ENCODE results near the gene CLDN14.

Gene CLDN14

GRCh38 chr21:36479415-36480402 lies at the start of gene CLDN14:
Gene CLDN14 (minus strand): TSS chr21:36480122. CDS start chr21:36461695, 18,427 bp downstream.
- DNase-seq (ENCODE audit: insufficient read length, low spot score) (no peak), FAIRE-seq (no peak)
- no peak for TF ChIP-seq POLR2A (IDR thresholded peaks at IDR 0.05; ENCODE audit: low read depth, low read length)

GRCh38 chr21:36528716-36529115 lies 48.8 kb upstream of the CLDN14 start:
- no peak for TF ChIP-seq POLR2A (IDR thresholded peaks at IDR 0.05; ENCODE audit: low read depth, low read length)
- FAIRE-seq (no peak), DNase-seq (ENCODE audit: insufficient read length, low spot score) (no peak)

- TF ChIP-seq POLR2A (IDR thresholded peaks at IDR 0.05; ENCODE audit: low read depth, low read length) = no peak
- FAIRE-seq = no peak
- DNase-seq (ENCODE audit: insufficient read length, low spot score) = no peak
These were observed 47.4 kb upstream of the CLDN14 start for GRCh38 chr21:36527317-36527716.

- FAIRE-seq = no peak
- no peak for DNase-seq (ENCODE audit: insufficient read length, low spot score)
- TF ChIP-seq POLR2A (IDR thresholded peaks at IDR 0.05; ENCODE audit: low read depth, low read length) = no peak
These were observed 46.2 kb upstream of the CLDN14 start for GRCh38 chr21:36526104-36526503.

GRCh38 chr21:36524477-36524876 lies 44.6 kb upstream of the CLDN14 start:
- DNase-seq (ENCODE audit: insufficient read length, low spot score) (no peak), FAIRE-seq (no peak)
- TF ChIP-seq POLR2A (IDR thresholded peaks at IDR 0.05; ENCODE audit: low read depth, low read length) = no peak

GRCh38 chr21:36522219-36522808 lies 42.4 kb upstream of the CLDN14 start:
- no peak for FAIRE-seq
- DNase-seq (ENCODE audit: insufficient read length, low spot score) = no peak
- no peak for TF ChIP-seq POLR2A (IDR thresholded peaks at IDR 0.05; ENCODE audit: low read depth, low read length)

- DNase-seq (ENCODE audit: insufficient read length, low spot score) (no peak), FAIRE-seq (no peak)
- no peak for TF ChIP-seq POLR2A (IDR thresholded peaks at IDR 0.05; ENCODE audit: low read depth, low read length)
These were observed 39.1 kb upstream of the CLDN14 start for GRCh38 chr21:36518883-36519492.

GRCh38 chr21:36517366-36518075 lies 37.6 kb upstream of the CLDN14 start:
- TF ChIP-seq POLR2A (IDR thresholded peaks at IDR 0.05; ENCODE audit: low read depth, low read length) = no peak
- FAIRE-seq (no peak), DNase-seq (ENCODE audit: insufficient read length, low spot score) (no peak)

GRCh38 chr21:36516281-36516680 lies 36.4 kb upstream of the CLDN14 start:
- no peak for FAIRE-seq
- no peak for TF ChIP-seq POLR2A (IDR thresholded peaks at IDR 0.05; ENCODE audit: low read depth, low read length)

GRCh38 chr21:36513430-36513829 lies 33.5 kb upstream of the CLDN14 start:
- DNase-seq (ENCODE audit: insufficient read length, low spot score) = no peak
- no peak for FAIRE-seq
- no peak for TF ChIP-seq POLR2A (IDR thresholded peaks at IDR 0.05; ENCODE audit: low read depth, low read length)

More at GRCh38 chr21:36516281-36516680, 36.4 kb upstream of the CLDN14 start:
- no peak for DNase-seq (ENCODE audit: insufficient read length, low spot score)

GRCh38 chr21:36512971-36513370 lies 33.0 kb upstream of the CLDN14 start:
- DNase-seq (ENCODE audit: insufficient read length, low spot score) (no peak), FAIRE-seq (no peak)
- no peak for TF ChIP-seq POLR2A (IDR thresholded peaks at IDR 0.05; ENCODE audit: low read depth, low read length)

GRCh38 chr21:36511484-36512220 lies 31.7 kb upstream of the CLDN14 start:
- FAIRE-seq = no peak
- DNase-seq (ENCODE audit: insufficient read length, low spot score) = no peak
- TF ChIP-seq POLR2A (IDR thresholded peaks at IDR 0.05; ENCODE audit: low read depth, low read length) = no peak

- FAIRE-seq = no peak
- no peak for DNase-seq (ENCODE audit: insufficient read length, low spot score)
- TF ChIP-seq POLR2A (IDR thresholded peaks at IDR 0.05; ENCODE audit: low read depth, low read length) = no peak
These were observed 31.0 kb upstream of the CLDN14 start for GRCh38 chr21:36510911-36511310.
